Activated CD4-positive, alpha-beta T cell treated with anti-CD3 and anti-CD28 coated beads, Interleukin-2, amount 10 ng/mL, durations not matched to agents 24 days and 14 days (primary cell): ENCODE results near the gene IGSF10. TPM values are rescaled to one million over a fixed set of nuclear protein-coding genes. Genes with fewer than 3 reads are reported as not detected.

Experiments used
- DNase-seq: peaks from one replicate; pipeline ENCODE4 v3.0.0; 2022
- H3K27ac Mint-ChIP-seq: one replicate; pipeline ENCODE4 v1.8.0; 2022; ENCODE audit warnings: mild to moderate bottlenecking, mixed read lengths
- H3K27me3 Mint-ChIP-seq: one replicate; pipeline ENCODE4 v1.8.0; 2022; ENCODE audit warnings: mixed read lengths
- H3K36me3 Mint-ChIP-seq: one replicate; pipeline ENCODE4 v1.8.0; 2022; ENCODE audit warnings: low read depth, mild to moderate bottlenecking, mixed read lengths
- H3K4me1 Mint-ChIP-seq: one replicate; pipeline ENCODE4 v1.8.0; 2021; ENCODE audit warnings: mixed read lengths
- H3K4me3 Mint-ChIP-seq: one replicate; pipeline ENCODE4 v1.8.0; 2022; ENCODE audit warnings: mild to moderate bottlenecking, moderate library complexity, mixed read lengths
- H3K9me3 Mint-ChIP-seq: one replicate; pipeline ENCODE4 v1.8.0; 2021; ENCODE audit warnings: mixed read lengths
- intact Hi-C: fragments of 100-400 bp; cut with micrococcal nuclease; formaldehyde crosslinking; loops from one replicate; pipeline ENCODE4 v1.15.1; 2023
- total RNA-seq: library from RNA; stranded (reverse); gene quantifications from 2 replicates; pipeline ENCODE4 v1.2.3, GENCODE V29; 2022

Gene IGSF10
- total RNA-seq, 1 donor from 2014 or later, result not detected

DNA sequence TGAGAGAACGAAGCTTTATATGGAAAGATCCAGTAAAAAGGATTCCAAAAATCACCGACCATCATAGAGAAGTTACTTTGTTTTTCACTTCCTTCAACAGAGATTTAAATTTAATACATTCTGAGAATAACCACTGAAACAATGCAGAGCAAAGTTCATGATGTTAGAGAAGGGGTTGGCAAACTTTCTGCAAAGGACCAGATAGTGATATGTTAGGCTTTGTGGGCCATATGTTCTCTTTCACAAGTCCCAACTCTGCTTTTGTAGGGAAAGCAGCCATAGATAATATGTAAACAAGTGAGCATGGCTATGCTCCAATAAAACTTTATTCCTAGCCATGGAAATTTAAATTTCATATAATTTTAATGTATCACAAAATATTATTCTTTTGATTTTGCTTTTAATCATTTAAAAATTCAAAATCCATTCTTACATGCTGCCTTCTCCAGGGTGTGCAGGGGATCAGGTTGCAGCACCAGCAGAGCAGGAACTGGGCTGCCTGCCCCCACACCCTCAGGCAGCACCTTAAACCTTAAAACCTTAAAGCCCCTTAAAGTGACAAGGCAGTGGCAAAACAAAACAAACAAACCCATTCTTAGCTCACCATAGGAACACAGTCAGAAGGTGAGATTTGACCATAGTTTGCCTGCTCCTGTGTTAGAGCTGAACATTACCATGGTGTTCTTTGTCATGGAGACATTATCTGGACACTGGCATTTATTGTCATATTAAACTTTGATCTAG is 16.9 kb upstream of the IGSF10 start:
- intact Hi-C loops, result no loop called here

DNA sequence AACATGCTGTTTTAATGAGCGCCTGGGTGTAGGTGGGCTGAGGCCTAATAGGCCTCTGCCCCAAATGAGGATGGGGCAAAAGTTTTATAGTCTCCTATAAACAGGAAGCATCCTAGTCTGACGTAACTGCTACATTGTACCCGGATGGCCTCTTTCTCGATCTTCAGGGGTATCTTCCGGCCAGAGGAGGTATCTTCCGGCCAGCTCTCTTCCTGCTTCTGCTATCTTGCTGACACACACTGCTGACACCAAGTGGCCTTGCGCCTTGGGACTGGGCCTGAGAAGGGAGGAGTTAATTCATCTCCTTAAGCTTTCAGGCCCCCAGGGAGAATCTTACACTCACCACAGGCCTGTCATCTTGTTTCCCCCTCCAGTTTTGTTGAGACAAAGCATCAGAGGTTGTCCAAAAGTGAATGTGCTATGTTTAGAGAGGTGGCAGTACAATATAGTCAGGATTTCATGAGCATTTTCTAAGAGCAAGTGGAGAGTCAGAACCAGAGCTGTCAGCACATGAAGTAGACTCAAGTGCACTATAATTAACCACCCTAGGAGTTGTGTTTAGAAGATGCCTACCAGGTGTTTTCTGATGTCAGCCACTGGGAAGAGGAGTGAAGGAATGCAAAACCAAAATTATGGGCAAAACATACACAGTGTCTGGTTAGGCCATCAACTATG is 15.6 kb upstream of the IGSF10 start:
- no peak overlapping the region for H3K27ac Mint-ChIP-seq
- H3K4me1 Mint-ChIP-seq, result no peaks in the 10 kb centered on the region
- intact Hi-C loops, result no loop called here
- H3K9me3 Mint-ChIP-seq, result no peaks in the 10 kb centered on the region
- DNase-seq, result no peak
- peaks cover 8% of the 10 kb centered on the region for H3K27me3 Mint-ChIP-seq
- no peaks in the 10 kb centered on the region for H3K36me3 Mint-ChIP-seq
- H3K4me3 Mint-ChIP-seq, result no peak overlapping the region

More for the DNA sequence above, 16.9 kb upstream of the IGSF10 start:
- H3K36me3 Mint-ChIP-seq, result no peaks in the 10 kb centered on the region
- peaks cover 14% of the 10 kb centered on the region for H3K27me3 Mint-ChIP-seq
- DNase-seq, result no peak
- peaks cover 8% of the 10 kb centered on the region for H3K9me3 Mint-ChIP-seq
- H3K27ac Mint-ChIP-seq, result no peak overlapping the region
- no peak overlapping the region for H3K4me3 Mint-ChIP-seq
- no peaks in the 10 kb centered on the region for H3K4me1 Mint-ChIP-seq

DNA sequence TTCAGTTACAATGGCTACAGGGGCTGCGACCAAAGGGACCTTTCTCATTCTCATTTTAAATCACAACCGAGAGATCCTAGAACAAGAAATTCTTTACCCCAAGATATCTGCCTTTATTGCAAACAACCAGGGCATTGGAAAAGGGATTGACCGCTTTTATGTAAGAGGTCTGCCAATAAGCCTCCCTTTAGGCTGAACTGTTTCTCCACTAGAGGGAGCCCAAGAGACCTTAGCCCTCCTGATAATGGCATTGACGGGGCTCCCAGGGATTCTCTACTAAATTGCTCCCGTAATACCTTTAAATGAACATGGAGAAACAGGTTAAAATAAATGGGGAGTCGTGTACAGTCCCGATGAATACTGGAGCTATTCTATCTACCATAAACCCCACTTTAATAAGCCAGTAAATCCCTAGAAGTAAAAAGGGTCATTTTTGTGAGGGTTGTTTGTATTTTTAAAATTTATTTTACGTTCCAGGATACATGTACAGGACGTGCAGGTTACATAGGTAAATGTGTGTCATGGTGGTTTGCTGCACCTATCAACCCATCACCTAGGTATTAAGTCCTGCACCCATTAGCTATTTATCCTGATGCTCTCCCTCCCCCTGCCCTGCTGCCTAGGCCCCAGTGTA is 7.5 kb upstream of the IGSF10 start:
- no peaks in the 10 kb centered on the region for H3K9me3 Mint-ChIP-seq
- H3K27me3 Mint-ChIP-seq, result peaks cover 15% of the 10 kb centered on the region
- intact Hi-C loops, result loop anchor here (1.0 to 2.0 kb wide), 2 partner anchors 370 to 450 kb away; no protein-coding TSS in a partner anchor
- H3K27ac Mint-ChIP-seq, result no peak overlapping the region
- peak; percentile 82 for DNase-seq
- no peak overlapping the region for H3K4me3 Mint-ChIP-seq
- no peaks in the 10 kb centered on the region for H3K36me3 Mint-ChIP-seq
- no peaks in the 10 kb centered on the region for H3K4me1 Mint-ChIP-seq

DNA sequence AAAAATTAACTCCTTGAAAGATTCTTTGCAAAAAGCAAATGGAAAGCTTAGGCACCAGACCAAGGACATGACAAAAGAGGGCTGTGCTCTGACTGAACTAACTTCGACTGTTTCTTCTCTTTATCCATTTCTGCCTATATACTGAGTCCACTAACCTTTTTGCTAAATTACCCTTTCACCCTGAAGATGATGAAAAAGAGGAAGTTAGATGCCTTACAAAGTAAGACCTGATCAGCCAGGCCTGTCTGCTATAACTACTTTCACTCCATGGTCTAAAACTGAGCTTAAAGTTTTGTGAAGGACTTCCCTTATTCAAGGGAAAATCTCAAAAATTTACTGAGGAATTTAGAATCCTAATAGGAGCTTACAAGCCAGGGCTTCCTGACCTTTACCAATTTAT is 6.2 kb upstream of the IGSF10 start:
- intact Hi-C loops, result no loop called here
- H3K4me3 Mint-ChIP-seq, result no peak overlapping the region
- H3K27ac Mint-ChIP-seq, result no peak overlapping the region
- DNase-seq, result no peak
- no peaks in the 10 kb centered on the region for H3K9me3 Mint-ChIP-seq
- no peaks in the 10 kb centered on the region for H3K4me1 Mint-ChIP-seq
- H3K27me3 Mint-ChIP-seq, result peaks cover 18% of the 10 kb centered on the region
- H3K36me3 Mint-ChIP-seq, result no peaks in the 10 kb centered on the region

DNA sequence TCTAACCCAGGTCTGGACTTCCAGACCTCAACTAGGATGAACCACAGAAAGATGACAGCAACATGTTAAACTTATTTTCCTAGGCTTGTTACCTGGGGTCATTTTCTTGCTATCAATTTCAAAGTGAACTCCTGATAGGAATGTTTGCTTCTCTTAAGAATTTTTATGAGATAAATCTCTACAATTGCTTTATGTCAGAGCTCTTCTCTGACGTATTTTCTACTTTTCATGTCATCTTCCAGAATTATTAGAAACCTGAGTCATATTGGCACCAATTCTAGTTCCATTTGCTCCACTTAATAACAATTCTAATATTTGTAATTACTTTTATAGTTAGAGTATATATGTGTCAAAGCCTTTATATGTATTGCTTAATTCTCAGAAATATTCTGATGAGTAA is 2.1 kb upstream of the IGSF10 start:
- H3K4me1 Mint-ChIP-seq, result no peaks in the 10 kb centered on the region
- H3K27me3 Mint-ChIP-seq, result peaks cover 35% of the 10 kb centered on the region
- intact Hi-C loops, result no loop called here
- H3K9me3 Mint-ChIP-seq, result no peaks in the 10 kb centered on the region
- H3K27ac Mint-ChIP-seq, result no peak overlapping the region
- no peaks in the 10 kb centered on the region for H3K36me3 Mint-ChIP-seq
- H3K4me3 Mint-ChIP-seq, result no peak overlapping the region
- DNase-seq, result no peak

DNA sequence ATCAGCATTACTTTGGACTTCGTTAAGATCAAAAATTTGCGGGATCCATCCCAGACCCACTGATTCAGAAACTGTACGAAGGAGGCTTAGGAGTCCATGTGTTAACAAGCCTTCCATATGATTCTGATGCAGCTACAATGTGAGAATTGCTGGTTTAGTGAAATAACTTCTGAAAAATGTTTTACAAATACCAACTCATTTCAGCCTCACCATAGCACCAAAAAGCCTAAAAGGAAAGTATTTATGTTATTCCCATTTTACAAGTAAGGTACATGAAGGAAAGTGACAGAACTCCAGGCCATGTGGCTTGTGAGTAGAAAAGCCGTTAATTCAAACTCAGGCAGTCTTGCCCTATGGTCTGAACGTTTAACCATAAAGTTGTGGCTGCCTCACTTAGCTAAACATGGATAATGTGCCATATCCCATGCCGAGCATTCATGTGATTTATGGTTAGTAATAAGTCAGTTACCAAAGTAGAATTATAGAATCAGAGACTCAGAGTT is 1.5 kb upstream of the IGSF10 start:
- no peaks in the 10 kb centered on the region for H3K36me3 Mint-ChIP-seq
- no peak overlapping the region for H3K4me3 Mint-ChIP-seq
- no peaks in the 10 kb centered on the region for H3K9me3 Mint-ChIP-seq
- H3K27me3 Mint-ChIP-seq, result peaks cover 36% of the 10 kb centered on the region
- H3K27ac Mint-ChIP-seq, result no peak overlapping the region
- intact Hi-C loops, result no loop called here
- no peak for DNase-seq
- H3K4me1 Mint-ChIP-seq, result no peaks in the 10 kb centered on the region

DNA sequence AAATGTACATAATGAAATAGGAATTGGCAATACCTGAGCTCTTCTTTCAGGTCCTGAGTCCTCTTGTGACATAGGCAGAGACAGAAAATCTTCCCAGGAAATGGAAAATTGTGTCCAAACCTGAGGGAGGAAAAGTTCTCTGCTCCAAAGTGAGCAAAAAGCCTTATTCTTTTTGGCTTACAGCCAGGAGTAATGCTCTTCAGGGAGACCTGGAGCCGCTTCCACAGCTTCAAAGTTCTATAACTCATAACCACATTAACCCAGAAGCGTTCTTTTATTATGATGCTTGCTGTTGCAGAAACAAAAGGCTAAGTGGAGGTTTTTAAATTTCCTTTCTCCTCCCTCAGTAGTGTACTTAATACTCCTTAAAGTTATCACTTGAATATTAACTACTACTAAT is 633 bp downstream of the IGSF10 start:
- Mint-ChIP-seq H3K27me3 (peaks cover 37% of the 10 kb centered on the region), H3K36me3 (no peaks in the 10 kb centered on the region), H3K27ac (no peak overlapping the region), H3K9me3 (no peaks in the 10 kb centered on the region), H3K4me1 (no peaks in the 10 kb centered on the region), H3K4me3 (no peak overlapping the region)
- intact Hi-C loops, result no loop called here
- DNase-seq, result no peak

DNA sequence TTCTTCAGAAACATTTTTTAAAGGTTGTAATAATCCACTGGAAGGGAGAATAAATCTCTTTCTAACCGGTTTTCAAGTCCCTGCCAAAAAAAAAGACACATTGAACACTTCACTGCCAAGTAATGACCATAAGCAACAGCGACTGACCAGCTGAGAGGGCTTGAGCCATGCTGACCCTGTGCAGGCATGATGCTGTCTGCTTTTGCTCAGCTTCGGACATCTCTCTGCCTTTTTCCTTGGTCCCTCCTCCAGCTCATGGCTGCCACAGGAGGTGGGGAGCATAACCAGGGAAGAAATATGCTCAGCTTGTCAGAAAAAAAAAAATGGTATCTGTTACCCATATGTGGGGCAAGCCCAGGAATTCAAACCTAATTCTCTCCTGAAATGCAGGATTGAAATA is 1.5 kb downstream of the IGSF10 start:
- H3K9me3 Mint-ChIP-seq, result no peaks in the 10 kb centered on the region
- intact Hi-C loops, result no loop called here
- no peak overlapping the region for H3K27ac Mint-ChIP-seq
- no peak overlapping the region for H3K4me3 Mint-ChIP-seq
- no peaks in the 10 kb centered on the region for H3K4me1 Mint-ChIP-seq
- DNase-seq, result no peak
- H3K36me3 Mint-ChIP-seq, result no peaks in the 10 kb centered on the region
- H3K27me3 Mint-ChIP-seq, result peaks cover 33% of the 10 kb centered on the region

DNA sequence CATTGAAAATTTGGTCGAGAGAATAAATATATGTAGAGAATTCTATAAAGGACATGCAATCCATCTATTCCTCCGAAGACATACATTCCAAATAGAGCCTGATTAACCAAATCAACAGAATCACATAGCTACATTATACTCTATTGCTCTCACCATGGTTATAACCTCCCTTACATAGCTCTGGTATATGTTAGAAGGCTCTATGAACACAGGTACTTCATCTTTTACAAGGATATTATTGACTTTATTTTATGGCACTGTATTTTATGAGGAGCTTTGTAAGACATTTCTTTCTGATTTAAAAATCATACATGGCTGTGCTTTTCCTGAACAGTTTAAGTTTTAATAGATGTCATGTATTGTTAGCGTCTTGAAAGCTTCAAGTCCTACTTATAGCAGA is 4.8 kb downstream of the IGSF10 start:
- no peak overlapping the region for H3K4me3 Mint-ChIP-seq
- no peak overlapping the region for H3K27ac Mint-ChIP-seq
- H3K4me1 Mint-ChIP-seq, result no peaks in the 10 kb centered on the region
- H3K27me3 Mint-ChIP-seq, result peaks cover 26% of the 10 kb centered on the region
- no peak for DNase-seq
- no peaks in the 10 kb centered on the region for H3K9me3 Mint-ChIP-seq
- intact Hi-C loops, result no loop called here
- no peaks in the 10 kb centered on the region for H3K36me3 Mint-ChIP-seq

DNA sequence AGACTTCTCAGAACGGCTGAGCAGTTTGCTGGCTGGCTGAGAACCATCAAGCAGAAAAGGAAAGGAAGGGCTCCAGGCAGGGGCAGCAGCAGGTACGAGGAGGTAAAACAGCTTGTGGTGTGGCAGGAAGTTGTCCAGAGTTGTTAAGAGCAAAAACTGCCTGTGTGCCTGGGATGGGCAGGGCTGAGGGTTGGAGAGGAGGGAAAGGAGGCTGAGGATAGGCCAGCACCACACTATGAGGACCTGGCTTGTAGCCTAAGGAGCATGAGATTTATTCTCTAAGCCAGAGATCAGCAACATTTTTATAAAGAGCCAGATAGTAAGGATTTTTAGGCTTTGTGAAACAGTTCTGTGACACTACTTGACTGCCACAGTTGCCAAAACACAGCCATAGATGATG is 8.0 kb downstream of the IGSF10 start:
- Mint-ChIP-seq H3K36me3 (no peaks in the 10 kb centered on the region), H3K4me1 (no peaks in the 10 kb centered on the region), H3K27ac (no peak overlapping the region), H3K4me3 (no peak overlapping the region), H3K9me3 (no peaks in the 10 kb centered on the region), H3K27me3 (peaks cover 14% of the 10 kb centered on the region)
- intact Hi-C loops, result no loop called here
- no peak for DNase-seq

DNA sequence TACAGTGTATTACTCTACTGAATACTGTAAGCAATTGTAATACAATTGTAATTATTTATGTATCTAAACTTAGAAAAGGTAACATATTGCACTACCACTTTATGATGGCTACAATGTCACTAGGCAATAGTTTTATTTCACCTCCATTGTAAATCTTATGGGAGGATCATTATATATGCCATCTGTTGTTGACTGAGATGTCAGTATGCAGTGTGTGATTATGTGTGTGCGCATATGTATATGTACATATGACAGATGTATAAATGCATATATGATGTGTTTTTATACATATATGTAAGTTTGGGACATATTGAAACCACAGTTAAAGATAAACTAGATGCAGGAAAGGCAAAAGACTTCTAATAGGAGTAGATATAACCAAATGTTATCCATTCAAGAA is 8.5 kb downstream of the IGSF10 start:
- Mint-ChIP-seq H3K27me3 (peaks cover 13% of the 10 kb centered on the region), H3K4me3 (no peak overlapping the region), H3K36me3 (no peaks in the 10 kb centered on the region), H3K9me3 (no peaks in the 10 kb centered on the region), H3K4me1 (no peaks in the 10 kb centered on the region), H3K27ac (no peak overlapping the region)
- intact Hi-C loops, result no loop called here
- no peak for DNase-seq

DNA sequence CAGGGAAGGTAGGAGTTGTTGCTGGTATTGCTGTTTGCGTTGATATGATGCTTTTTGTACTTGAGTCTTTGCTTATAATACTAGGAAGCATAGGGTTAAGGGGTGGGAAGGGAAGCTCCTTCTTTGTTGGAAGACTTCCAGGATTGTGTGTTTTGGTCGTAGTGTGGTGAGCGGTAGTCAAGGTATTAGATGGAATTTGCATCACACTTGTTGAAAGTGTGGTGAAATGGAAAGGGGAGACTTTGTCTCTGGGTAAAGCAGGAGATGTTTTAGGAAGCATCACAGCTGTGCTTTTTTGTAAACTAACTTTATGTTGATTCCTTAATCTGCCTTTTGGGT is 14.9 kb downstream of the IGSF10 start:
- no peak overlapping the region for H3K4me3 Mint-ChIP-seq
- H3K36me3 Mint-ChIP-seq, result no peaks in the 10 kb centered on the region
- no peak for DNase-seq
- H3K4me1 Mint-ChIP-seq, result no peaks in the 10 kb centered on the region
- intact Hi-C loops, result no loop called here
- no peak overlapping the region for H3K27ac Mint-ChIP-seq
- H3K27me3 Mint-ChIP-seq, result peaks cover 9% of the 10 kb centered on the region
- H3K9me3 Mint-ChIP-seq, result no peaks in the 10 kb centered on the region

DNA sequence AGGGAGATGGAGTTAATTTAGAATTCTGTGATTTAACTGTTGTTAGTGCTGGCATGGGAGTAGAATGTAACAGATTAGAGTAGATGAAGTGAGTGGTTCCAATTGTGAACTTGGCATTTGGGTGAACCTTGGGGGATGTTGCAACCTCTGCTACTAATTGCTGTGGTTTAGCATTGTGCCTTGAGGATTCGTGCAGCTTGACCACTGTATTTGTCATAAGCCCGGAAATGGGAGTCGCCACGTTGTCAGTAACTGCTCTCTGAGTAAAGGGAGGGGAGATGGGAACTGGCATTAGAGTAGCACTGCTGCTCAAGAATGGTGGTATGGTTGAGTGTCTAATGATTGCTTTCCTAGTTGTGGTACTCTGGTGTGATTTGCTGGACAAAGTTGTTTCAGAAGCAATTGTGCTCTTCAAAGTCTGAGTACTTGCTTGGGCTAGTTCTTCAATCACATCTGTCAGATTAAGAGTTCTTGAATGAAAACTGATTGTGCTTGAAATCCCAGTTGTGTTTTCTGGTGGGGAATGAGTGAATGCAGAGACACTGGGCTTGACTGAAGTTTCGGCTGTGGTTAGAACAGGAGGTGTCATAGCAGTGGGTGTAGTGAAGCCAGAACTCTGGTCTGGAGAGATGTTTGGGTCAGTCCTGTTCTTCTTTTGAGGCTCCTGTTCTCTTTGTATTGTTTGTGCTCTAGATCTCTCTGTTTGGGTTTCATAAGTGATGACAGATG is 15.4 kb downstream of the IGSF10 start:
- Mint-ChIP-seq H3K27ac (no peak overlapping the region), H3K9me3 (no peaks in the 10 kb centered on the region), H3K4me1 (no peaks in the 10 kb centered on the region), H3K36me3 (no peaks in the 10 kb centered on the region), H3K27me3 (peaks cover 11% of the 10 kb centered on the region), H3K4me3 (no peak overlapping the region)
- no peak for DNase-seq
- intact Hi-C loops, result no loop called here

DNA sequence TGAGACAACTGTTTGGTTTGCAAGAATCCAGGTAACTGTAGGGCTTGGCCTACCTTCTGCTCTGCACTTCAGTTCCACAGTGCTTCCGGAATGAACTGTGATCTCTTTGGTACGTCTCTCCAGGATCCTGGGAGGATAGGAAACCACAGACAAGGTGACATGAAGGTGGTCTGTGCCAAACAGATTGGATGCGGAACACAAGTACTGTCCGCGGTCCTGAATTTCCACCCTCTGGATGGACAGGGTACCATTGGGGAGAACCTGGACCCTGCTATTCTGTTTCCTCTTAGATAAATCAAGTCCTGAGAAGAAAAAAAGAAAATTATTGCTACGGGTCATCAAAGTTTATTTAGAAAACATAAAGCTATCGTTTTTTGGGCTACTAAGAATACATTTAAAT is 17.3 kb downstream of the IGSF10 start:
- intact Hi-C loops, result loop anchor here (5.0 kb wide), 1 partner anchor 474 kb away; no protein-coding TSS in a partner anchor
- Mint-ChIP-seq H3K27ac (no peak overlapping the region), H3K36me3 (no peaks in the 10 kb centered on the region)

More for the DNA sequence above, 17.3 kb downstream of the IGSF10 start:
- peaks cover 12% of the 10 kb centered on the region for H3K27me3 Mint-ChIP-seq
- no peak for DNase-seq
- H3K9me3 Mint-ChIP-seq, result no peaks in the 10 kb centered on the region
- H3K4me3 Mint-ChIP-seq, result no peak overlapping the region
- H3K4me1 Mint-ChIP-seq, result no peaks in the 10 kb centered on the region
